HG03571 (cell line): ENCODE measurements around the gene MAPKAPK2.
"Not testable (repeated sequence)": the region's sequence is repeated elsewhere in the genome, so short reads cannot be mapped to it uniquely, and the experiment has no call there.

Experiments
- ATAC-seq: cut with Tn5 transposase; IDR thresholded peaks from one replicate; pipeline ENCODE4 v1.9.1; 2021; ENCODE audit not compliant: unreplicated experiment

MAPKAPK2 gene

GRCh38 chr1:206739411-206740076 is 54.8 kb downstream of the MAPKAPK2 start:
- ATAC-seq, result peak; percentile 81

DNA sequence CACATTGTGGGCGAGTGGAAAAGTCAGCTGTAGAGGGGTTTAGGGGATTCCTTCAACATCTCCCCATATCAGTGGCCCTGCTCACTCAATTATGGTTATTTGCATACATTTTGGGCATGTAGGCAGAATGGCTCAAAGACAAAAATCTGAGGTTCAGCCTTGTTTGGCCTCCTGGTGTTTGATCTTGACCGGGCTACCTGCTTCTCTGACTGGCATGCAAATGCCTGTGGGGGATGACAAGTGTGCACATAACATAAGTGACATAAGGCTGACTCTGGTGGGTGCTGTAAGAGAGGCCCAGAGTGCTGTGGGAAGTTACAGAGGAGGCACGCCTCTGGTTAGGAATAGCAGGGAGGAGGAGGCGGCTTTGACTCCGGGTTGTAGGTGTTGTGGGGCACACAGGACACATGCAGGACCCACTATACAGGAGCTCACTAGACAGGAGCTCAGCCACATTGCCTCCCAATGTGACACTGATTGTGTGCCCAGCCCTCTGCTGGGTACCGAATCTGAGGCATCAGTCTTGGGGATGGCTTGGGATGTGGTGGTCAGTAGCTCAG is 56.5 kb downstream of the MAPKAPK2 start:
- no peak for ATAC-seq

GRCh38 chr1:206742719-206743383 is 58.1 kb downstream of the MAPKAPK2 start:
- no peak for ATAC-seq

- no peak for ATAC-seq
These were observed 60.0 kb downstream of the MAPKAPK2 start for GRCh38 chr1:206744683-206745082.

- no peak for ATAC-seq
These were observed 60.6 kb downstream of the MAPKAPK2 start for GRCh38 chr1:206745301-206745700.

GRCh38 chr1:206748348-206749030 is 63.8 kb downstream of the MAPKAPK2 start:
- ATAC-seq, result no peak

DNA sequence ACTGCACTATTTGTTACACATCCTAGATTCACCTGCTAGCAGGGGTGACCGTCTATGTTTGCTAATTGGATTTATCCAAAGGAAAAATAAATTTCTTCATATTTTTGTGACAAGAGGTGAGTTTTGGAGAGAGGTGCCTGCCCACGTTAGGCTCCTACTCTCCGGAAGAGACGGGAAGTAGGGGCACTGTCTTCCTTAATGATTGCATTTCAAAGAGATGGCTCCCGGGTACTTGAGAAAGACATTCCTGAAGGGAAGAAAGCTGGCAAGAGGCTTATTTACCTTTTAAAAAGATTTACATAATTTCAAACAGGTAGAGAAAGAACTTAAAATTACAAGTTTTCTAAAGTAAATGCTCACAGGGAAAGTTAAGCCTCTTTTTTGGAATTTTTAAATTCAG is 67.2 kb downstream of the MAPKAPK2 start:
- no peak for ATAC-seq

GRCh38 chr1:206752481-206752880 is 67.8 kb downstream of the MAPKAPK2 start:
- no peak for ATAC-seq

DNA sequence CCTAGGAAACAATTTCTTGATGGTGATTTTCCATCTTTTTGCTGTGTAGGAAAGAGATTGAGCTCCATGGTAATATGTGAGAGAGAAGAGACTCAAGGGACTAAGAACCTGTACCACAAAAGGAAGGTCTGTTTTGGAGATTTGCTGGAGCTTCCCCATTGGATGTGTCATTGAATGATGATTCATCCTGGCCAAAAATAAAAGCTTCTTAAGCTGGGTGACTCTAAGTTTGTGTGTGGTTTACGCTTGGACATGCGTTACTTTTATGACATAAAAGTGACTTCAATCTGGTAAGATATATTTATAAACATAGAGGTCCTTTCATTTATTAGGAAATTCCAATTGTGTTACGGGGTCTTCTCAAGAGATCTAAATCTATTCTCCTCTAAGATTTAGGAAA is 68.4 kb downstream of the MAPKAPK2 start:
- ATAC-seq, result no peak

DNA sequence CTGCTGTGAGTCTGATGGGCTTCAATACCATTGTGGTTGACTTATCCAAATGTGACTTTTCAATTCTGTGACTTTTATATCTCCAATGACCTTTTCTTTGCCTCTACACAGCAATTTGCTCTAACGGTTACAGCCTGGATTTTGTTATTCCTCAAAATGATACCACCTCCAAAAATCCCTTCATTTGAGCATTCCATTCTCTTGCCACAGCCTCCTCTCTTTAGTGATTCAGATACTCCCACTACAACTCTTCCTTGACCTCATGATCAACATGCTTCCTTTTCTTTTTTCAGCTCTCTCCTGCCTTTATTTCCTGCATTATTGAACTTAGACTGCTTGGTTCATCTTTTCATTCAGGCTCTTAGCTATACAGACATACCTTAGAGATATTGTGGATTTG is 69.3 kb downstream of the MAPKAPK2 start:
- no peak for ATAC-seq

DNA sequence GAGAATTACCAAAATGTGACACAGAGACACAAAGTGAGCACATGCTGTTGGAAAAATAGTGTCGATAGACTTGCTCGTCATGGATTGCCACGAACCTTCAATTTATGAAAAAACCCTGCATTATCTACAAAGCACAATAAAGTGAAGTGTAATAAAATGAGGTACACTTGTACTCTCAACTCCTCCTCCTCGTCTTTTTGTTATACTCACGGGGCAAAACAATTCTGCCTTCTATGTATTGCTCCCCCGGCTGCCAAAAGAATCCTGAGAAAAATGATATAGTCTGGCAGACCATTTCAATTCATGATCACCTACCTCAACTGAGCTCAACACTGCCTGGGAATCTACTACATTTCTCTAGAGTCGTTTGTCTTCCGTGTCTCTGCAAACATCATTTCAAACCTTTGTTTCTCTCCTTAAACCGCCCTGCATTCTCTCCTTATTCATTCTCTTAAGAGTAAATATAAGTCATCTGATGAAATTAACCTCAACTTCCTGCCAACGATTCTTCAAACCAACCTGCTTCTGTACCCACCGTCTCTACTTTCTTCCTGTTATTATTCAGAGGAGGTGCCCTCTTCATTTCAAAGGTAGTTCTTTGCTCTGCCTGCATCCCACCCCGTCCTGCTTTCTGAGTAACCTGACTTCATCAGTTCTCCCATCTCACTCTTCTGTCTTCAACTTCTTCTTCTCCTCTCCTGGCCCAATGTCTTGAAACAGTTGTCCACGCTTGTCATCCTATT is 73.0 kb downstream of the MAPKAPK2 start:
- ATAC-seq, result no peak

- ATAC-seq, result no peak
These were observed 75.9 kb downstream of the MAPKAPK2 start for GRCh38 chr1:206760590-206760989.

DNA sequence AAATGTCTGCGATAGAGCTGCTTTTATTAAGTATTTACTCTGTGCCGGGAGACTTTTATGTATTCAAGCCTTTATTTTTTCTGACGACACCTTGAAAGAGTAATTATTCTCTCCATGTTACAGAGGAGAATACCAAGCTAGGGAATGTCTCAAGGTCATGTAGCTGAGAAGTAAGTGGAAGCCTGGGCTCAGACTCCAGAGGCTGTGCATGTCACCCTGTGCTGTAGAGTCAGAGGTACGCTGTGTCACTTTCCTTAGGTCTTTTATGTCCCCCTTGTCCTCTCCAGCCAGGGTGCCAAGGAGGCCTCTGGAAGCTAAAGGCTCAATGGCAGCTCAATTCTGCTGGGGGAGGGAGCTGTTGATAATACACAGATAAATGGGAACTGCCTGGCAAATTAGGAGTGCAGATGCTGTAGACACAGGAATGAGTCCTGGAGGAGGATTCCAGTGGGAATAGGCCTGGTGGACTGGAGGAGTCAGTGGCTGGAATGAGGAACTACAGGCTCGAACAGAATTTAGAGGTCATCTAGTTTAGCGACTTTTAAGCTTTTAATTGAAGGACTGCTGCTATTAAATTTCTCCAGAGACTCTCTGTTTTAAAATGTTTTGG is 76.6 kb downstream of the MAPKAPK2 start:
- no peak for ATAC-seq

- ATAC-seq, result not testable (repeated sequence)
These were observed 78.1 kb downstream of the MAPKAPK2 start for GRCh38 chr1:206762741-206763364.

DNA sequence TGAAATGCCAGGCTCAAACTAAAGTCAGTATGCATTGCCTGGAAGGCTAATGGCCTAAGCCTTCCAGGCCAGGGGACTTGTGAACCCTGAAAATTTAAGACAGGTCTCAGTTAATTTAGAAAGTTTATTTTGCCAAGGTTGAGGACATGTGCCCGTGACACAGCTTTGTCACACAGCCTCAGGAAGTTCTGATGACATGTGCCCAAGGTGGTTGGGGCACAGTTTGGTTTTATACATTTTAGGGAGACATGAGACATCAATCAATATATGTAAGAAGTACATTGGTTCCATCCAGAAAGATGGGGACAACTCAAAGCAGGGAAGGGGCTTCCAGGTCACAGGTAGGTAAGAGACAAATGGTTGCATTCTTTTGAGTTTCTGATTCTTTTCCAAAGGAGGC is 81.1 kb downstream of the MAPKAPK2 start:
- not testable (repeated sequence) for ATAC-seq

DNA sequence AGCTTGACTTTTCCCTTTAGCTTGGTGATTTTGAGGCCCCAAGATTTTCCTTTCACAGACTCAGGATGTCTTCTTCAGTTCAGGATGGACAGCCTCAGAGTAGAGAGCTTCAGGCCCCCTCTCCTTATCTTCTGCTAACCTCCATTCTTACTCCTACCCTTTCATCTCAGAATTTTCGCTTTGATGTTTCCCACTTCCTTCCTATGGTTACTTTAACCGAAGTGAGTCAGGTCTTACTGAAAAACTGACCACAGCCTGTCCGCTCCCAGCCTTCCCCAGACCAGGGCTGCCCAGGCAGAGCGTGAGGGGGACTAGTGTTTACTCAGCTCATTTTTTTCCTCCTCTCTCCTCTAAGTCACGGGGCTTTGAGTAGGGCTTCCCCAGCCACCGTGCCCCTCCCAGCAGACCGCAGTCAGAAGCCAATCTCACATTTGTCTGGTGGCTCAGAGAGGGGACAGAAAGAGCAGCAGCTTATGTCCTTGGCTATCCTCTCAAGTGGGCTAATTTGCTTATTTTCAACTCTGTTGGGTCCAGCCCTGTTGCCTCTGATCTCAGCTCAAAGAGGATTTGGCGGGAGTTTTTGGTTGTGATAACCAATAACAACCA is 81.6 kb downstream of the MAPKAPK2 start:
- ATAC-seq, result peak; percentile 41

DNA sequence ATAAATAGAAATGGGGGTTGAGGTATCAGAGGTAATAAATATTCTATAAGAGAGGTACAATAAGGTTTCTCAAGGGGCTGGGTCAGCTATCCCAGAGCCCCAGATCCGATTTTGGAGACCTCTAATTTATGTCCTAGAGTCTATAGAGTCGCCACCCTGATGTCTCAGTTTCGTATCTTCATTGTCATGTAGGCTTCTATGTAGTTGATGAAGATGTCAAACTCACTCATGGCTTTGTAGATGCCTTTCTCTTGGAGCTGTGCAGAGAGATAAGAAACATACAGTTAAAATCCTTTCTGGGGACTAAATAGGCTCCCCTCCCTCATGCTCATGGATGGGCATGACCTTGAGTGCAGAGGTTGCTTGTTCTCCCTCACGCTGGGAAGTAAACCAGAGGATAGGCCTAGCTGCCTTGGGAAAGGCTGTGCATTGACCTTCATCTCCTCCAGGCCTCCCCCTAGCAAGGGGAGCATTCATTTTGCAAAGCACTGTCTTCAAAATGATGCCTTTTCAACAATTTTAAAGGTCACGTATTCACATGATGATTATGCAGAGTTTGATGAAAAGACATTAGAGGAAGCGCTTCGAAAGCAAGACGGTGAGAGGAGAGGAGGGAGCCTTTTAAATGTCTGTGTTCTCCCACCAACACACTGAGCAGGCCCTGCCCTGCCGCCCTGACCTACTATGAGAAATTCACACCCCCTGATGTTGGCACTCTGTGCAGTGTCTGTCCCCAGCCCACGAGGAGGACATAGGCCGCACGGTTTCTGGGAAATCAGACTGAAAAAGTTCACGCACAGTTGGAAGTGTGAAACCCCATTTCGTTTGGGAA is 84.0 kb downstream of the MAPKAPK2 start:
- ATAC-seq, result no peak

DNA sequence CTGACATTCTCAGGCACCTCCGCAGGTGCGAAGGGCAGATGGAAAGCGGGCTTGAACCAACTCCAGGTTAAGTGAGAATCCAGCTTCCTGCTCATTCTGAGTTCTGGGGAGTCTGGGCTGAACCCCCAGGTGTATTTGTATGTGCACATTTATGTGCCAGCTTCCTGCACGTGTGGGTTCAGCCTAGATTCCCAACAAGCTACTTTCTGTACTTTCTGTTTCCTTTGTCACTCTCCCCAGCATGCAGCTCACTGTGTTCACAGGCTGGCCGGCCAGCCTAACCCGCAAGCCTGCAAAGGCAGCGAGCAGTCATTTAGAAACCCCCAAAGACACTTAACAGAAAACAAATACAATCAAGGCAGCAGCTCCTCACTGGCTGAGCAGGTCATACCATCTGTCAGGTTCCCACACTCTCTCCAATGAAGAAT is 84.6 kb downstream of the MAPKAPK2 start:
- ATAC-seq, result peak; percentile 68
